ENCODE measurements around the gene ERAS.
"Not testable (repeated sequence)": the region's sequence is repeated elsewhere in the genome, so short reads cannot be mapped to it uniquely, and the experiment has no call there.

ERAS gene

DNA sequence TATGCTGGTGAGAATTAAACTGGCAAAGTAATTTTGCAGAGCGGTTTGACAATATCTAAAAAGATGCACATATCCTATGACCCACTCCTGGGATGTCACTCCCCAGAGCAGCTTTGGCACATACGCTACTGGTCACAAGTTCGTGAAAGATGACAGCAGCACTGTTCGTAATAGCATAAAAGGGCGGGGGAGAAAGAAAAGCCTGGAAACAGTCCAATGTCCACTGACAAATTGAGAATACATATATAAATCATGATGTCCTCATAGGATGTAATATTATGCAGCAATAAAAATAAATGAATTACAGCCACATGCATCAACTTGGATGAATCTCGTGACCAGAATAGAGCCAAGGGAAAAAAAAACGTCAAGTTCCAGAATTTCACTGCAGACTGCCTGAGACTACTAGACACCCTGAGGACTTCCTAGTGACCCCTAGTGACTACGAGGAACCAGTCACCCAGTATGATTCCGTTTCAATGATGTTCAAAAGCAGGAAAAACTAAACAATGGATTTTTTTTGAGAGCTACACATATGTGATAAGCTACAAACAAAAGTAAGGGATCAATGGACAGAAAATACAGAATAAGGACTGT is 7.3 kb downstream of the ERAS start:
- DNase-seq (ENCODE audit: low read depth): no peak

- DNase-seq (ENCODE audit: low read depth): no peak
Measured at GRCh38 chrX:48834383-48834709, 8.0 kb downstream of the ERAS start.

GRCh38 chrX:48835524-48836329 is 9.4 kb downstream of the ERAS start, which contains the start of gene PCSK1N:
PCSK1N (minus strand) TSS chrX:48835610; CDS start chrX:48835532, 78 bp downstream.
- DNase-seq (ENCODE audit: low read depth): no peak

- no peak for DNase-seq (ENCODE audit: low read depth)
Measured at GRCh38 chrX:48839686-48840085, 13.4 kb downstream of the ERAS start.

GRCh38 chrX:48848847-48849246 is 22.5 kb downstream of the ERAS start:
- DNase-seq (ENCODE audit: low read depth): no peak

DNA sequence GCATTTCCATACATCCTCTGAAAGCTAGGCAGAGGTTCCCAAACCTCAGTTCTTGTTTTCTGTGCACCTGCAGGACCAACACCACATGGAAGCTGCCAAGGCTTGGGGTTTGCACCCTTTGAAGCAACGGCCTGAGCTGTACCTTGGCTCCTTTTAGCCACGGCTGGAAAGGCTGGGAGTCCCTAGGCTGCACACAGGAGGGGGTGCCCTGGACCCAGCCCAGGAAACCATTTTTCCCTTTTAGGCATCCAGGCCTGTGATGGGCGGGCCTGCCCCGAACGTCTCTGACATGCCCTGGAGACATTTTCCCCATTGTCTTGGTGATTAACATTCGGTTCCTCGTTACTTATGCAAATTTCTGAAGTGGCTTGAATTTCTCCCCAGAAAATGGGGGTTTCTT is 26.5 kb downstream of the ERAS start:
- DNase-seq (ENCODE audit: low read depth): no peak

DNA sequence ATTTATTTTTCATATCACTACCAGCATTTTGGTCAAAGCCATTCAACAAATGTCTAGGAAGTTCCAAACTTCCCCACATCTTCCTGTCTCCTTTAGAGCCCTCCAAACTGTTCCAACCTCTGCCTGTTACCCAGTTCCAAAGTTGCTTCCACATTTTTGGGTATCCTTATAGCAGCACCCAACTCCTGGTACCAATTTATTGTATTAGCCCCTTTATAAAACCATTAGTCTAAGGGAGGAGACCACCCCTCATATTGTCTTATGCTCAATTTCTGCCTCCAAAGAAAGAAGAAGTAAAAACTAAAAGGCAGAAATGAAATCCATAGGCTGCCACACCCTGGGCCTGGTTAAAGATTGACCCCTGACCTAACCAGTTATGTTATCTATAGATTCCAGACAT is 27.2 kb downstream of the ERAS start:
- not testable (repeated sequence) for DNase-seq (ENCODE audit: low read depth)

DNA sequence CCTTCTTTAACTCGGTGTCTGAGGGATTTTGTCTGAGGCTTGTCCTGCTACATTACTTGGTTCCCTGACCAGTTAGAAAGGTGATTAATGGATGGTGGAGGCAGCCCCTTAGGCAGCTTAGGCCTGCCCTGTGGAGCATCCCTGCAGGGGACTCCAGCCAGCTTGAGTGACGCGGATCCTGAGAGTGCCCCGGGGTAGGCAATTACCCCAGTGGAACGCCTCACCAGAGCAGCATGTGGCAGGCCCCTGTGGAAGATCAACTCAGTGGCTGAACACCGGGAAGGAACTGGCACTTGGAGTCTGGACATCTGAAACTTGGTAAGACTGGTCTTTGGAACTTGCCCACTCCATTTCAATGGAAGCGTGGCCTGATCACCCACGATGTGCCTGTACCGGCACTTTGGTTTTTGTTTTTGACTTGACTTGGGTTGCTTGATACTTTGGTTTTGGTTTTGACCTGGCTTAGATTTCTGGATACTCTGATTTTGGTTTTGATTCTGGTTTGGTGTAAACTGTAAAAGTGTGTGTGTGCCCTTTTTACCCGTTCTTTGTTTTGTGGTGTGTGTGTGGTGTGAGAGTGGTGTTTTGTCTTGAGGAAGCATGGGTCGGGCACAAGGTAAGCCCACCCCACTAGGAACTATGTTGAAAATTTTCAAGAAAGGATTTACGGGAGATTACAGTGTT is 27.9 kb downstream of the ERAS start:
- not testable (repeated sequence) for DNase-seq (ENCODE audit: low read depth)

- DNase-seq (ENCODE audit: low read depth): no peak
Measured at GRCh38 chrX:48854898-48855297, 28.6 kb downstream of the ERAS start.

GRCh38 chrX:48864210-48864609 is 37.9 kb downstream of the ERAS start:
- DNase-seq (ENCODE audit: low read depth): no peak

DNA sequence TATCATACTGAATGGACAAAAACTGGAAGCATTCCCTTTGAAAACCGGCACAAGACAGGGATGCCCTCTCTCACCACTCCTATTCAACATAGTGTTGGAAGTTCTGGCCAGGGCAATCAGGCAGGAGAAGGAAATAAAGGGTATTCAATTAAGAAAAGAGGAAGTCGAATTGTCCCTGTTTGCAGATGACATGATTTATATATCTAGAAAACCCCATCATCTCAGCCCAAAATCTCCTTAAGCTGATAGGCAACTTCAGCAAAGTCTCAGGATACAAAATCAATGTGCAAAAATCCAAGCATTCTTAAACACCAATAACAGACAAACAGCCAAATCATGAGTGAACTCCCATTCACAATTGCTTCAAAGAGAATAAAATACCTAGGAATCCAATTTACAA is 45.7 kb downstream of the ERAS start:
- DNase-seq (ENCODE audit: low read depth): not testable (repeated sequence)

DNA sequence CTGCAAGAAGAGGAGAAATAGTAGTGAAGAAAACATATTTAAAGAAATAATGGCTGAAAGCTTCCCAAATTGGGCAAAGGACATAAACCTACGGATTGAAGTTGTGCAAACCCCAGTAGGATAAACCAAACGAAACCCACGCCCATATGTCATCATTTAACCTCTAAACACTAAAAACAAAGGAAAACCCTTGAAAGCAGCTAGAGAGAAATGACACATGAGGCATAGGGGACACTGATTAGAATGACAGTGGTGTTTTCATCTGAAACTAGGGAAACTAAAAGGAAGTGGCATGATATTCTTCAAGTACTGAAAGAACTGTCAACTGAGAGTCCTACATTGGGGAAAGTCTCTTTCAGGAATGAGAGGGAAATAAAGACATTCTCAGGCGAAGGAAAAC is 50.6 kb downstream of the ERAS start:
- not testable (repeated sequence) for DNase-seq (ENCODE audit: low read depth)
